ENCODE data around the gene STK39. TPM values are rescaled to one million over a fixed set of nuclear protein-coding genes. Genes with fewer than 3 reads are reported as not detected.

The STK39 gene
- total RNA-seq, 4 donors from 2014 or later = 8.9 to 28.3 (median 14.5) TPM

DNA sequence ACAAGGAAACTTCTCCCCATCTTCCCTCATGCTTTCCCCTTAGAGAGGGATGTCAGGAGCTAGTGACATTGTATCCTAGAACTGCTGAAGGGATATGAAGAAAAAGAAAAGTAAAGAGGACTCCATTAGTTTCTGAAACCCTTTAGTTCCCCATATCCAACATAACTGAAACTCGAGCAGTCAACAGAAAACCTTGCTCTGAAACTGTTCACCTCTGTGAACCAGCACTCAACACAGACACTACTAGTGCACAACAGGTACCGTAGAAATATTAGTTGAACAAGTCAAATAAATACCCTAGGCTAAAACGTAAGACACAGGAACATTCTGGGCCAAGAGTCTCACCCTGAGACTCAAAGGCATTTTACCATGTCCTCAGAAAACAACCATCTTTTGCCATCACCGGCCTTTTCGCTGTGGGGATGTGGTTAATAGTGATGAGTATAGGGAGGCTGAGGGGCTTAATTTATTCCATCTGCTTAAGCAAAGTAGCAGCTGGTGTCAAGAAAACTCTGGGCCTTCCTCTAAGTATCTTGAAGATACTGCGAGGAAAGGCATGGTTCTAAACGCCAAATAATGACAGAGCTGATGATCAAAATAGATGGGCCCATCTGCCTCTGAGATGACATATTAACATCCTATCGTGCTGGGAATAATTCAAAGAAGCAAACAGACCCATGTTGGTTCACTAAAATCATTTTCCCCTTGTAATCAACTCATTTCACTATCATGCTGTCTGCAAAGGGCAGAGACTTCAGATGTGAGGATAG is 156.8 kb downstream of the STK39 start:
- intact Hi-C loops (cut with DNase I; ENCODE audit: low total_unique reads) = no loop called here
- 78 to 86% methylated on average over 8 of the region's 8 CpGs for WGBS, 2 donors
- DNase-seq (ENCODE audit: low spot score in 2 of 2) = no peak
- H3K4me3 ChIP-seq (ENCODE audit: low read depth, poor library complexity, severe bottlenecking) = no peak overlapping the region
- no peak for TF ChIP-seq POLR2A (IDR thresholded peaks at IDR 0.05)
- TF ChIP-seq, protein P1, sequence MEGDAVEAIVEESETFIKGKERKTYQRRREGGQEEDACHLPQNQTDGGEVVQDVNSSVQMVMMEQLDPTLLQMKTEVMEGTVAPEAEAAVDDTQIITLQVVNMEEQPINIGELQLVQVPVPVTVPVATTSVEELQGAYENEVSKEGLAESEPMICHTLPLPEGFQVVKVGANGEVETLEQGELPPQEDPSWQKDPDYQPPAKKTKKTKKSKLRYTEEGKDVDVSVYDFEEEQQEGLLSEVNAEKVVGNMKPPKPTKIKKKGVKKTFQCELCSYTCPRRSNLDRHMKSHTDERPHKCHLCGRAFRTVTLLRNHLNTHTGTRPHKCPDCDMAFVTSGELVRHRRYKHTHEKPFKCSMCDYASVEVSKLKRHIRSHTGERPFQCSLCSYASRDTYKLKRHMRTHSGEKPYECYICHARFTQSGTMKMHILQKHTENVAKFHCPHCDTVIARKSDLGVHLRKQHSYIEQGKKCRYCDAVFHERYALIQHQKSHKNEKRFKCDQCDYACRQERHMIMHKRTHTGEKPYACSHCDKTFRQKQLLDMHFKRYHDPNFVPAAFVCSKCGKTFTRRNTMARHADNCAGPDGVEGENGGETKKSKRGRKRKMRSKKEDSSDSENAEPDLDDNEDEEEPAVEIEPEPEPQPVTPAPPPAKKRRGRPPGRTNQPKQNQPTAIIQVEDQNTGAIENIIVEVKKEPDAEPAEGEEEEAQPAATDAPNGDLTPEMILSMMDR (IDR thresholded peaks at IDR 0.05) = no peak

DNA sequence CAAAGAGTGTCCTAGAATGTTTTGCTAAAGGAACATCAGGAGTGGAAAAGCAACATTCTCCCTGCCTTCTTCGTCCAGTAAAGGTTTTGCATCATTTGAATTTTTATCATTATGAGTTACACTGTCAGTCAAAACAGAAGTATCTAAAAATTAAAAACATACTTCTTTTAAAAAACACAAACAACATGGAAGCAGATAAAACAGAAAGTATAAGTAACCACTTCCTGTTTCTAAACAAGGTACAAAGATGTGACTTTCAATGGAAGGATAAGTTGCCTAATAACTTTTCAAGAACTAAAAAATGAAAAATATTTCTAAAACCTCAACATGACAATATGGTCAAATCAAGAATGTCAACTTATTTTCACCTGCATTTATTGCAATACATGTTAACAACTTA is 158.2 kb downstream of the STK39 start:
- no peak for DNase-seq (ENCODE audit: low spot score in 2 of 2)
- intact Hi-C loops (cut with DNase I; ENCODE audit: low total_unique reads) = no loop called here
- no peak overlapping the region for H3K4me3 ChIP-seq (ENCODE audit: low read depth, poor library complexity, severe bottlenecking)
- 93 to 95% methylated on average over 1 of the region's 1 CpG for WGBS, 2 donors
- TF ChIP-seq POLR2A (IDR thresholded peaks at IDR 0.05) = no peak
- TF ChIP-seq, protein P1 (IDR thresholded peaks at IDR 0.05) = no peak

DNA sequence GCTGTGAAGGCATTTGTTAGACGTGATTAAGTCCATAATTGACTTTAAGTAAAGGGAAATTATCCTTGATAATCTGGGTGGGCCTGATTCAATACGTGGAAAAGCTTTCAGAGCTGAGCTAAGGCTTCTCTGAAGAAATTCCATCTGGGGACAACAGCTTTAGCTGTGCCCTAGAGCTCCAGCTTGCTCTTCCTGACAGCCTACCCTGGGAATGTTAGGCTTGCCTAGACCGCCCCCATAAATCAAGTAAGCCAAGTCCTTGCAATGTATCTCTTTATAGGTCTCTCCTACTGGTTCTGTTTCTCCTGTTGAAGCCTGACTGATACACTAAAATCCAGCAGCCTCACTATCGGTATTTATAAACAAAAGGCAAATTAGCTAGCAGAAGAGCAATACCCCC is 160.0 kb downstream of the STK39 start:
- TF ChIP-seq POLR2A (IDR thresholded peaks at IDR 0.05) = no peak
- TF ChIP-seq, protein P1 (IDR thresholded peaks at IDR 0.05) = no peak
- intact Hi-C loops (cut with DNase I; ENCODE audit: low total_unique reads) = no loop called here
- WGBS, 2 donors = 79 to 84% methylated on average over 4 of the region's 4 CpGs
- no peak overlapping the region for H3K4me3 ChIP-seq (ENCODE audit: low read depth, poor library complexity, severe bottlenecking)
- no peak for DNase-seq (ENCODE audit: low spot score in 2 of 2)

- 60 to 72% methylated on average over 5 of the region's 5 CpGs for WGBS, 2 donors
- TF ChIP-seq, protein P1 (IDR thresholded peaks at IDR 0.05) = no peak
- no peak for TF ChIP-seq POLR2A (IDR thresholded peaks at IDR 0.05)
- DNase-seq (ENCODE audit: low spot score in 2 of 2) = no peak
Measured at GRCh38 chr2:168086851-168087250, 160.5 kb downstream of the STK39 start.

DNA sequence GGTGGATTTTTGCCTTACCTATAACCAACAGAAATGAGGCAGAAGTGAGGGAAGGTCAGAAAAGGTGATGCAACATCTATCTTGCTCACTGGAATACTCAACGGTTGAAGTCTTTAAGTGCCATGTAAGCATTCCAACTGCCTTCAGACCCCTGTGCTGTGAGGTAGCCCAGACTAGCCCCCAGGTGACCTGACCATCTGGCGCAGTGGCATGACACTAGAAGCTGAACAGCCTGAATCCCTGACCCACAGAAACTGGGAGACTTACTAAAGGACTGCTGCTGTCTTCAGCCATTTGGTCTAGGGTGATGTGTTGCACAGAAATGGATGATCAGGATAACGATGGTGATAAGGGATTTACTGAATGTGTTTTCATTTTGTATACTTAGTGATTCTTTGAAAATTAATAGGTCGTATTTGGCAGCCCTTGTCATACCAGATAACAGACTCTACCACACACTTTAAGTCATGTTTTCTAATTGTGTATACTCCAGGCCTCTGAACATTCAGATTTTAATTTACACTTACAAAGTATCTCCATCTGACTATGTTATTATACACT is 161.5 kb downstream of the STK39 start:
- 90 to 94% methylated on average over 4 of the region's 4 CpGs for WGBS, 2 donors
- intact Hi-C loops (cut with DNase I; ENCODE audit: low total_unique reads) = no loop called here
- no peak overlapping the region for H3K4me3 ChIP-seq (ENCODE audit: low read depth, poor library complexity, severe bottlenecking)
- no peak for DNase-seq (ENCODE audit: low spot score in 2 of 2)
- TF ChIP-seq POLR2A (IDR thresholded peaks at IDR 0.05) = no peak
- TF ChIP-seq, protein P1 (IDR thresholded peaks at IDR 0.05) = no peak

More at GRCh38 chr2:168086851-168087250, 160.5 kb downstream of the STK39 start:
- intact Hi-C loops (cut with DNase I; ENCODE audit: low total_unique reads) = no loop called here
- H3K4me3 ChIP-seq (ENCODE audit: low read depth, poor library complexity, severe bottlenecking) = no peak overlapping the region

Measured in lower leg skin (tissue), 4 donors.